ENCODE data around the gene RP9.

DNA sequence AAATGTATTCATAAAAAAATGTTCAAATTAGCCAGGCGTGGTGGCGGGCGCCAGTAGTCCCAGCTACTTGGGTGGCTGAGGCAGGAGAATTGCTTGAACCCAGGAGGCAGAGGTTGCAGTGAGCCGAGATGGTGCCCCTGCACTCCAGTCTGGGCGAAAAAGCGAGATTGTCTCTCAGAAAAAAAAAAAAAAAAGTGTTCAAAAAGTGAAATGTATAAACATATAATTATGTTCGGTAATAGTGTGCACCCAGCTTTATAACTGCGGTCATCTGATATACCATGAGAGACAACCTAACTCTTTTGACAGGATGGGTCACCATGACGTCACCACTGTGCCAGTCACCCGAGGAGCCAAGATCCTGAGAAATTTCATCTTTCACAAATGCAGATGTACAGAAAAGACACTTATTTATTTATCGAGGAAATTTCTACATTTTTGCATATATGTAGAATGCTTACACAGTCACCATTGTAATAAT lies 594 bp upstream of the RP9 start:
- TF ChIP-seq, protein P1, sequence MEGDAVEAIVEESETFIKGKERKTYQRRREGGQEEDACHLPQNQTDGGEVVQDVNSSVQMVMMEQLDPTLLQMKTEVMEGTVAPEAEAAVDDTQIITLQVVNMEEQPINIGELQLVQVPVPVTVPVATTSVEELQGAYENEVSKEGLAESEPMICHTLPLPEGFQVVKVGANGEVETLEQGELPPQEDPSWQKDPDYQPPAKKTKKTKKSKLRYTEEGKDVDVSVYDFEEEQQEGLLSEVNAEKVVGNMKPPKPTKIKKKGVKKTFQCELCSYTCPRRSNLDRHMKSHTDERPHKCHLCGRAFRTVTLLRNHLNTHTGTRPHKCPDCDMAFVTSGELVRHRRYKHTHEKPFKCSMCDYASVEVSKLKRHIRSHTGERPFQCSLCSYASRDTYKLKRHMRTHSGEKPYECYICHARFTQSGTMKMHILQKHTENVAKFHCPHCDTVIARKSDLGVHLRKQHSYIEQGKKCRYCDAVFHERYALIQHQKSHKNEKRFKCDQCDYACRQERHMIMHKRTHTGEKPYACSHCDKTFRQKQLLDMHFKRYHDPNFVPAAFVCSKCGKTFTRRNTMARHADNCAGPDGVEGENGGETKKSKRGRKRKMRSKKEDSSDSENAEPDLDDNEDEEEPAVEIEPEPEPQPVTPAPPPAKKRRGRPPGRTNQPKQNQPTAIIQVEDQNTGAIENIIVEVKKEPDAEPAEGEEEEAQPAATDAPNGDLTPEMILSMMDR (IDR thresholded peaks at IDR 0.05): no peak
- no peak for TF ChIP-seq EZH2phosphoT487 (IDR thresholded peaks at IDR 0.05)
